GM21529 (cell line): ENCODE results near the gene PRR20G.
"Not testable (repeated sequence)": the region's sequence is repeated elsewhere in the genome, so short reads cannot be mapped to it uniquely, and the experiment has no call there.

Source experiments
- ATAC-seq: cut with Tn5 transposase; IDR thresholded peaks from one replicate; pipeline ENCODE4 v1.9.1; 2021; ENCODE audit not compliant: unreplicated experiment

The PRR20G gene

DNA sequence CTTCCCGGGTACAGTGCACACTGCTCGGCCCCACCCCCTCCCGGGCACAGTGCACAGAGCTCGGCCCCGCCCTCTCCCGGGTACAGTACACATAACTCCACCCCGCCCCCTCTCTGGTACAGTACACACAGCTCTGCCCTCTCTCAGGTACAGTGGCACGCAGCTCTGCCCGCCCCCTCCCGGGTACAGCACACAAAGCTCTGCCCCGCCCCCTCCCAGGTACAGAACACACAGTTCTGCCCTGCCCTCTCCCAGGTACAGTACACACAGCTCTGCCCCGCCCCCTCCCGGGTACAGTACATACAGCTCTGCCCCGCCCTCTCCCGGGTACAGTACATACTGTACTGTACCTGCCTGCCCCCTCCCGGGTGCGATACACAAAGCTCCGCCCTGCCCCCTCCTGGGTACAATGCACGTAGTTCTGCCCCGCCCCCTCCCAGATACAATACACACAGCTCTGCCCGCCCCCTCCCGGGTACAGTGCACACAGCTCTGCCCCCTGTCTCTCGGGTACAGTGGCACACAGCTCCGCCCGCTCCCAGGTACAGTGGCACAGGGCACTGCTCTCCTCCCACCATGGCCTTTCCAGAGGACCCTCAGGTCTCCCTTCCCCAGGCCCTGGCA lies 16.4 kb upstream of the PRR20G start:
- ATAC-seq = no peak

GRCh38 chr3:127299276-127299675 lies 11.4 kb upstream of the PRR20G start:
- ATAC-seq = no peak

DNA sequence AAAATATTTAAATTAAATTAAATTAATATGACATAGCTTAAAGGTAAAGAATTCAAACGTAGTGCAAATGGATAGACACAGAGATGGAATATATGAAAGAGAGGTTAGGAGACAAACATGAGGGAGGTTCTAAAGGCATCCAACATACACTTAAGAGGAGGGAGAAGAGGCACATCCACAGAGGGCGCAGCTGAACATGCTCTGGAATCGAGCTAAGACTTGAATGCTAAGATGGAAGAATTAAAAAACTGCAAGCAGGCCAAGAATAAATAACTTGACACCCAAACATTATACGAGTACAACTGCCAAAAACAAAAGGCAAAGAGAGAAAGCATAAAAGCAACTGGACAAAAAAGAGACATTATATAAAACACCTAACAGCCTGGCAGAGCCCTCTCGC lies 9.1 kb upstream of the PRR20G start:
- ATAC-seq = no peak

DNA sequence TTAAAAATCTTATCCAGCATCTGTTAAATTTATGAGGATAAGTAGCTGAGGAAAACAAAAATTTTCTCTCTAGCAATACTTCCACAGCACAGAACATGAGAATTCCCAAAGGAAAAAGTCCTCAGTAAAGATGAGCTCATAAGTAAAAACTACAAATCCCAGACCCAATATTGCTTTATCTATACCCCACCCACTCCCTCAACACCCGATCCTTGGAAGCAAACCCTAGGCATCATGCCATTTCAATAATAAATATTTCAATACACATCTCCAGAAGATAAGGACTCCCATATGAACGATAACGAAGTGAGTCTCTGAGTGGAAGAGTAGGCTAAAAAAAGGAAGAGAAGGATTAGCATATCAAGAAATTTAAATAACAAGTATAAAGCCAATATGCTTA lies 8.3 kb upstream of the PRR20G start:
- ATAC-seq = no peak

- ATAC-seq = not testable (repeated sequence)
These were observed 5.8 kb upstream of the PRR20G start for GRCh38 chr3:127293650-127294049.

- ATAC-seq = no peak
These were observed 3.8 kb upstream of the PRR20G start for GRCh38 chr3:127291611-127292010.

GRCh38 chr3:127291114-127291513 lies 3.3 kb upstream of the PRR20G start:
- ATAC-seq = no peak

- ATAC-seq = no peak
These were observed 2.1 kb upstream of the PRR20G start for GRCh38 chr3:127289706-127290575.

- ATAC-seq = no peak
These were observed 1.3 kb upstream of the PRR20G start for GRCh38 chr3:127288921-127289705.

- ATAC-seq = no peak
These were observed 497 bp upstream of the PRR20G start for GRCh38 chr3:127288343-127288742.

- ATAC-seq = no peak
These were observed 1.2 kb downstream of the PRR20G start for GRCh38 chr3:127286571-127287140.

DNA sequence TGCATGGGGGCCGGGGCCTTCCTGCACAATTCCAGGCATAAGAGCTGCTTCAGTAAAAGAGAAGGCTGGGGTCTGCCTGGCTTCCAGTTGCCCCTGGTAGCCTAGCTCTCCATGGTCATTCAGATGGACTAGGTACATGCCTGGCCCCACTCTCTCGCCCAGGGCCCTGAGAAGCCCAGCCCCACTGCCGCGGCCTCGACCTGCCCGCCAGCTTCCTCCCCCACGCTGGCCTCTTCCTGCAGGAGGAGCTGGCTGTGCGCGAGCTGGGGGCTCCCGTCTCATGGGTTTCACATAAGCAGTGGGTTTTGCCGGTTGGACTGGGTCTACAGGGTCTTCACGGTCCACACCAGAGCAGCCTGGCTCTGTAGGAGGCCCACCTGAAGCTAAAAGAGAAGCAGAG lies 3.6 kb downstream of the PRR20G start:
- ATAC-seq = no peak

DNA sequence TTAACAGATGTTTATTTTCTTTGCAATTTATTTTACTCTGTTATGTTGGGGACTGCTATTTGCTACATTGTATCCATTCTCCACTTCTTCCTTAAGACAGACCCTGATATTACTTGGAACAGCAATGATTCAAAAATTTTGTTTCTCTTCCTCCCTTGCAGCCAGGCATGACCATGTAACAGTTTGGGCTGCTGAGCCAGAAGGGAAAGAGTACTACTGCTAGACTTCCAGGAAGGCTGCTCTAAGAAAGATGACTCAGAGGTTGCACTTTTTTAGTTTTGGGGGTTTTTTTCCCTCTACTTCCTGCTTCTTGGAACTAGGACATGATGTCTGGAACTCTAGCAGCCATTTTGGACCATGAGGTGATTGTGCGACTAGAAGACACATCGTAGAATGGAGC lies 10.3 kb downstream of the PRR20G start:
- ATAC-seq = no peak

GRCh38 chr3:127276995-127277394 lies 10.9 kb downstream of the PRR20G start:
- ATAC-seq = no peak

GRCh38 chr3:127276396-127276795 lies 11.4 kb downstream of the PRR20G start:
- ATAC-seq = no peak

DNA sequence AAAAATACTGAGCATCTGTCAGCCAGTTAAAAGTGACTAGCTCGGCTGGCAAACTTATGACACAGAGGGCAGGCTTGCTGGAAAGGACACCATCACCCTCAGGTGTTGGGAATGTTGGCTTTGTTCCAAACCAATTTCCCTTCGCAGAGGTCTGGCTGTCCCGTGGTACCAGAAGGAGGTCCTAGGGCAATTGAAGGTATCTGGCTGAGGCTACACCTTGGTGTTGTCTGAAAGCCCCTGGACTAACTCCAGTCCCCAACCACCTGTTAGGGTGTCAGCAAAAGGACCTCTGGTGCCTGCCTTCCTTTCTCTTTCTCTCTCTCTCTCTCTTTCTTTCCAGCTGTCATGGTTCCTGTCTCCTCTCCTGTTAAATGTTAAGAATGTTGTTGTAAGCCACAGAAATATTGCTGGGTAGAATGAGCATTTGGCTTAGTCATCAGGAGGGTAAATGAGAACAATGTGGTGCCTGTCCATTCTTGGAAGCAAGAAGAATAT lies 12.5 kb downstream of the PRR20G start:
- no peak for ATAC-seq

- no peak for ATAC-seq
These were observed 13.6 kb downstream of the PRR20G start for GRCh38 chr3:127274200-127274760.

GRCh38 chr3:127273206-127273605 lies 14.6 kb downstream of the PRR20G start:
- no peak for ATAC-seq

GRCh38 chr3:127266186-127266585 lies 21.7 kb downstream of the PRR20G start:
- ATAC-seq = no peak

GRCh38 chr3:127265581-127265981 lies 22.3 kb downstream of the PRR20G start:
- no peak for ATAC-seq
